Measurements from ENCODE around the gene KRTAP6-1.

Gene KRTAP6-1

GRCh38 chr21:30567617-30568016, 46.1 kb downstream of the KRTAP6-1 start:
- DNase-seq, result no peak

GRCh38 chr21:30563630-30564029, 50.1 kb downstream of the KRTAP6-1 start:
- no peak for DNase-seq

Measured in hematopoietic multipotent progenitor cell treated with erythropoietin and hydrocortisone succinate and interleukin-3 and kit ligand, for 8 days (in vitro differentiated cells).